ENCODE data around the gene CAMK2G.
"Not testable (repeated sequence)": the region's sequence is repeated elsewhere in the genome, so short reads cannot be mapped to it uniquely, and the experiment has no call there.

CAMK2G gene

GRCh38 chr10:73874267-73875138 lies at the start of gene CAMK2G:
Gene CAMK2G, minus strand, starts transcription at chr10:73874555. Its CDS starts 94 bp downstream, at chr10:73874461.
- FAIRE-seq: no peak

GRCh38 chr10:73922864-73923133 lies 48.4 kb upstream of the CAMK2G start:
- no peak for DNase-seq (ENCODE audit: insufficient read length, low spot score)
- no peak for FAIRE-seq

More at GRCh38 chr10:73874267-73875138, at the start of gene CAMK2G:
- peak; percentile 89 for DNase-seq (ENCODE audit: insufficient read length, low spot score)

GRCh38 chr10:73922007-73922863 lies 47.9 kb upstream of the CAMK2G start:
- FAIRE-seq: no peak

GRCh38 chr10:73920089-73920488 lies 45.7 kb upstream of the CAMK2G start:
- DNase-seq (ENCODE audit: insufficient read length, low spot score) (no peak), FAIRE-seq (no peak)

More at GRCh38 chr10:73922007-73922863, 47.9 kb upstream of the CAMK2G start:
- no peak for DNase-seq (ENCODE audit: insufficient read length, low spot score)

- not testable (repeated sequence) for FAIRE-seq; DNase-seq (ENCODE audit: insufficient read length, low spot score)
Measured at GRCh38 chr10:73919481-73919880, 45.1 kb upstream of the CAMK2G start.

GRCh38 chr10:73917566-73918305 lies 43.4 kb upstream of the CAMK2G start:
- DNase-seq (ENCODE audit: insufficient read length, low spot score) (no peak), FAIRE-seq (no peak)

GRCh38 chr10:73916761-73917470 lies 42.6 kb upstream of the CAMK2G start:
- DNase-seq (ENCODE audit: insufficient read length, low spot score) (no peak), FAIRE-seq (no peak)

GRCh38 chr10:73915206-73915851 lies 41.0 kb upstream of the CAMK2G start:
- no peak for FAIRE-seq
- DNase-seq (ENCODE audit: insufficient read length, low spot score): no peak

GRCh38 chr10:73914036-73914435 lies 39.7 kb upstream of the CAMK2G start:
- DNase-seq (ENCODE audit: insufficient read length, low spot score): no peak

GRCh38 chr10:73911553-73912004 lies 37.2 kb upstream of the CAMK2G start:
- DNase-seq (ENCODE audit: insufficient read length, low spot score): no peak
- no peak for FAIRE-seq

More at GRCh38 chr10:73914036-73914435, 39.7 kb upstream of the CAMK2G start:
- FAIRE-seq: no peak

GRCh38 chr10:73910764-73911552 lies 36.6 kb upstream of the CAMK2G start, which contains the start of gene PLAU:
Gene PLAU, plus strand, starts transcription at chr10:73911132. Its CDS starts 424 bp downstream, at chr10:73911556.
- FAIRE-seq (no peak), DNase-seq (ENCODE audit: insufficient read length, low spot score) (no peak)

- no peak for FAIRE-seq
Measured at GRCh38 chr10:73910401-73910763, 36.0 kb upstream of the CAMK2G start.

GRCh38 chr10:73909540-73910115 lies 35.3 kb upstream of the CAMK2G start:
- no peak for FAIRE-seq
- no peak for DNase-seq (ENCODE audit: insufficient read length, low spot score)

More at GRCh38 chr10:73910401-73910763, 36.0 kb upstream of the CAMK2G start:
- no peak for DNase-seq (ENCODE audit: insufficient read length, low spot score)

GRCh38 chr10:73908853-73909539 lies 34.6 kb upstream of the CAMK2G start:
- FAIRE-seq: peak; percentile 84
- peak; percentile 78 for DNase-seq (ENCODE audit: insufficient read length, low spot score)

- FAIRE-seq: no peak
- DNase-seq (ENCODE audit: insufficient read length, low spot score): no peak
Measured at GRCh38 chr10:73907841-73908517, 33.6 kb upstream of the CAMK2G start.

- peak; percentile 88 for DNase-seq (ENCODE audit: insufficient read length, low spot score)
- FAIRE-seq: peak; percentile 97
Measured at GRCh38 chr10:73906524-73907447, 32.4 kb upstream of the CAMK2G start.

Measured in HTR-8/SVneo (cell line).